ACC112 (cell line): Measurements from ENCODE around the gene NPAS3.

ENCODE experiments used
- H2AFZ ChIP-seq: fragments of 200-600 bp; sonication (generic); one replicate; pipeline ENCODE4 v1.6.0; 2017; ENCODE audit warnings: antibody characterized with exemption, low read length; ENCODE audit not compliant: unreplicated experiment
- H3K27ac ChIP-seq: fragments of 200-600 bp; sonication (generic); 2 replicates; pipeline ENCODE4 v1.5.1; 2014; ENCODE audit warnings: low read depth, mild to moderate bottlenecking, antibody characterized with exemption, low read length, moderate library complexity
- H3K27me3 ChIP-seq: fragments of 200-600 bp; sonication (generic); 2 replicates; pipeline ENCODE4 v1.6.1; 2014; ENCODE audit warnings: mild to moderate bottlenecking, antibody characterized with exemption, low read length, moderate library complexity, mixed read lengths; ENCODE audit not compliant: insufficient read depth
- H3K36me3 ChIP-seq: fragments of 200-600 bp; sonication (generic); 2 replicates; pipeline ENCODE4 v1.6.1; 2016; ENCODE audit warnings: mild to moderate bottlenecking, antibody characterized with exemption, low read length, moderate library complexity, mixed read lengths; ENCODE audit not compliant: insufficient read depth
- H3K4me1 ChIP-seq: fragments of 200-600 bp; sonication (generic); one replicate; pipeline ENCODE4 v1.6.1; 2016; ENCODE audit warnings: low read length, mixed read lengths; ENCODE audit not compliant: insufficient read depth, unreplicated experiment, control insufficient read depth
- H3K4me3 ChIP-seq: fragments of 200-600 bp; sonication (generic); 2 replicates; pipeline ENCODE4 v1.5.1; 2014; ENCODE audit warnings: mild to moderate bottlenecking, low read depth, low read length
- H3K79me2 ChIP-seq: fragments of 200-600 bp; sonication (generic); one replicate; pipeline ENCODE4 v1.6.0; 2016; ENCODE audit warnings: low read length; ENCODE audit not compliant: control insufficient read depth, unreplicated experiment, insufficient read depth

The NPAS3 gene

GRCh38 chr14:32920696-32921276 lies 17.9 kb upstream of the NPAS3 start:
- no peak overlapping the region for H3K27ac ChIP-seq
- no peak overlapping the region for H3K4me3 ChIP-seq
- H3K36me3 ChIP-seq: no peaks in the 10 kb centered on the region
- peaks cover 54% of the 10 kb centered on the region for H3K27me3 ChIP-seq
- no peaks in the 10 kb centered on the region for H3K4me1 ChIP-seq
- H2AFZ ChIP-seq: no peak overlapping the region
- H3K79me2 ChIP-seq: no peaks in the 10 kb centered on the region

GRCh38 chr14:32925439-32925838 lies 13.2 kb upstream of the NPAS3 start:
- Histone ChIP-seq H2AFZ (no peak overlapping the region), H3K36me3 (no peaks in the 10 kb centered on the region), H3K79me2 (no peaks in the 10 kb centered on the region), H3K27me3 (peaks cover 43% of the 10 kb centered on the region), H3K27ac (no peak overlapping the region), H3K4me1 (no peaks in the 10 kb centered on the region), H3K4me3 (no peak overlapping the region)

GRCh38 chr14:32932302-32932913 lies 6.3 kb upstream of the NPAS3 start:
- Histone ChIP-seq H3K4me3 (no peak overlapping the region), H3K27ac (no peak overlapping the region), H3K27me3 (peaks cover 88% of the 10 kb centered on the region), H3K36me3 (no peaks in the 10 kb centered on the region), H3K79me2 (no peaks in the 10 kb centered on the region), H3K4me1 (peaks cover 6% of the 10 kb centered on the region), H2AFZ (no peak overlapping the region)

GRCh38 chr14:32932914-32933628 lies 5.6 kb upstream of the NPAS3 start:
- H3K27ac ChIP-seq: no peak overlapping the region
- peak overlapping the region; percentile 74 for H2AFZ ChIP-seq
- peaks cover 88% of the 10 kb centered on the region for H3K27me3 ChIP-seq
- H3K36me3 ChIP-seq: no peaks in the 10 kb centered on the region
- H3K4me3 ChIP-seq: peak overlapping the region; percentile 80
- peaks cover 6% of the 10 kb centered on the region for H3K4me1 ChIP-seq
- H3K79me2 ChIP-seq: no peaks in the 10 kb centered on the region

GRCh38 chr14:32933629-32934072 lies 5.0 kb upstream of the NPAS3 start:
- Histone ChIP-seq H3K4me1 (peaks cover 6% of the 10 kb centered on the region), H3K36me3 (no peaks in the 10 kb centered on the region), H2AFZ (peak overlapping the region; percentile 74), H3K79me2 (no peaks in the 10 kb centered on the region), H3K4me3 (peak overlapping the region; percentile 80), H3K27me3 (peaks cover 84% of the 10 kb centered on the region), H3K27ac (no peak overlapping the region)

- peak overlapping the region; percentile 80 for H3K4me3 ChIP-seq
- peak overlapping the region; percentile 74 for H2AFZ ChIP-seq
- peaks cover 78% of the 10 kb centered on the region for H3K27me3 ChIP-seq
- peaks cover 6% of the 10 kb centered on the region for H3K4me1 ChIP-seq
- H3K27ac ChIP-seq: no peak overlapping the region
- H3K36me3 ChIP-seq: no peaks in the 10 kb centered on the region
- H3K79me2 ChIP-seq: no peaks in the 10 kb centered on the region
Observed at GRCh38 chr14:32934073-32934880, 4.4 kb upstream of the NPAS3 start.

GRCh38 chr14:32934881-32935633 lies 3.6 kb upstream of the NPAS3 start:
- Histone ChIP-seq H2AFZ (no peak overlapping the region), H3K27me3 (peaks cover 72% of the 10 kb centered on the region), H3K4me1 (peaks cover 6% of the 10 kb centered on the region), H3K27ac (no peak overlapping the region), H3K79me2 (no peaks in the 10 kb centered on the region), H3K4me3 (peak overlapping the region; percentile 80), H3K36me3 (no peaks in the 10 kb centered on the region)

GRCh38 chr14:32939254-32940065 lies 781 bp downstream of the NPAS3 start:
- Histone ChIP-seq H3K4me1 (peaks cover 6% of the 10 kb centered on the region), H3K79me2 (no peaks in the 10 kb centered on the region), H3K27me3 (peaks cover 29% of the 10 kb centered on the region), H3K27ac (peak overlapping the region; percentile 22; the same call in 1 of the 2 replicates), H3K4me3 (peak overlapping the region; percentile 77), H3K36me3 (no peaks in the 10 kb centered on the region), H2AFZ (peak overlapping the region; percentile 82)

- Histone ChIP-seq H3K79me2 (no peaks in the 10 kb centered on the region), H3K27me3 (peaks cover 24% of the 10 kb centered on the region), H2AFZ (peak overlapping the region; percentile 82), H3K27ac (no peak overlapping the region), H3K4me3 (peak overlapping the region; percentile 77), H3K4me1 (peaks cover 2% of the 10 kb centered on the region), H3K36me3 (no peaks in the 10 kb centered on the region)
Observed at GRCh38 chr14:32940066-32940651, 1.5 kb downstream of the NPAS3 start.
